ENCODE results near the gene GALM.

DNA sequence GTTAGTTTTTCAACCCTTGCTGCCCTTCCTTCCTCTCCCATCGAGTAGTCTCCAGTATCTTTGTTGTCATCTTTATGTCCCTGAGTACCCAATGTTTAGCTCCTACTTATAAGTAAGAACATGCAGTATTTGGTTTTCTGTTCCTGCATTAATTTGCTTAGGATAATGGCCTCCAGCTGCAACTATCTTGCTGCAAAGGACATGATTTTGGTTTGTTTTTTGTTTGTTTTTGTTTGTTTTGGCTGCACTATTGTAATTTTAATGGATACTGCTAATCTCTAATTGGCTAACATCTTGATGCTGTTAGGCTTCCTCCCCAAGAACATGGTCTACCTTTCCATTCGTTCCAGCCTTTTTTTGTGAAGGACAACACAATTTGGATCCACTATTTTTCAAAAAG, 32.0 kb upstream of the GALM start:
- TF ChIP-seq, protein P1, sequence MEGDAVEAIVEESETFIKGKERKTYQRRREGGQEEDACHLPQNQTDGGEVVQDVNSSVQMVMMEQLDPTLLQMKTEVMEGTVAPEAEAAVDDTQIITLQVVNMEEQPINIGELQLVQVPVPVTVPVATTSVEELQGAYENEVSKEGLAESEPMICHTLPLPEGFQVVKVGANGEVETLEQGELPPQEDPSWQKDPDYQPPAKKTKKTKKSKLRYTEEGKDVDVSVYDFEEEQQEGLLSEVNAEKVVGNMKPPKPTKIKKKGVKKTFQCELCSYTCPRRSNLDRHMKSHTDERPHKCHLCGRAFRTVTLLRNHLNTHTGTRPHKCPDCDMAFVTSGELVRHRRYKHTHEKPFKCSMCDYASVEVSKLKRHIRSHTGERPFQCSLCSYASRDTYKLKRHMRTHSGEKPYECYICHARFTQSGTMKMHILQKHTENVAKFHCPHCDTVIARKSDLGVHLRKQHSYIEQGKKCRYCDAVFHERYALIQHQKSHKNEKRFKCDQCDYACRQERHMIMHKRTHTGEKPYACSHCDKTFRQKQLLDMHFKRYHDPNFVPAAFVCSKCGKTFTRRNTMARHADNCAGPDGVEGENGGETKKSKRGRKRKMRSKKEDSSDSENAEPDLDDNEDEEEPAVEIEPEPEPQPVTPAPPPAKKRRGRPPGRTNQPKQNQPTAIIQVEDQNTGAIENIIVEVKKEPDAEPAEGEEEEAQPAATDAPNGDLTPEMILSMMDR (optimal IDR thresholded peaks at IDR 0.05 in 1 of 3, IDR thresholded peaks at IDR 0.05 in 1 of 3, conservative IDR thresholded peaks at IDR 0.05 in 1 of 3; ENCODE audit: extremely low read depth in 1 of 3, insufficient read depth in 2 of 3, low read length in 3 of 3) = no peak
- TF ChIP-seq EZH2 (IDR thresholded peaks at IDR 0.05; ENCODE audit: low read length) = no peak
